ENCODE results near the gene MAFG. TPM values are rescaled to one million over a fixed set of nuclear protein-coding genes. Genes with fewer than 3 reads are reported as not detected.

MAFG gene
- total and polyA plus RNA-seq, 2 of the 13 experiments (the other 11 are each of a cell fraction or from before 2014, with no cell fraction given) = 14.5 to 20.0 TPM

DNA sequence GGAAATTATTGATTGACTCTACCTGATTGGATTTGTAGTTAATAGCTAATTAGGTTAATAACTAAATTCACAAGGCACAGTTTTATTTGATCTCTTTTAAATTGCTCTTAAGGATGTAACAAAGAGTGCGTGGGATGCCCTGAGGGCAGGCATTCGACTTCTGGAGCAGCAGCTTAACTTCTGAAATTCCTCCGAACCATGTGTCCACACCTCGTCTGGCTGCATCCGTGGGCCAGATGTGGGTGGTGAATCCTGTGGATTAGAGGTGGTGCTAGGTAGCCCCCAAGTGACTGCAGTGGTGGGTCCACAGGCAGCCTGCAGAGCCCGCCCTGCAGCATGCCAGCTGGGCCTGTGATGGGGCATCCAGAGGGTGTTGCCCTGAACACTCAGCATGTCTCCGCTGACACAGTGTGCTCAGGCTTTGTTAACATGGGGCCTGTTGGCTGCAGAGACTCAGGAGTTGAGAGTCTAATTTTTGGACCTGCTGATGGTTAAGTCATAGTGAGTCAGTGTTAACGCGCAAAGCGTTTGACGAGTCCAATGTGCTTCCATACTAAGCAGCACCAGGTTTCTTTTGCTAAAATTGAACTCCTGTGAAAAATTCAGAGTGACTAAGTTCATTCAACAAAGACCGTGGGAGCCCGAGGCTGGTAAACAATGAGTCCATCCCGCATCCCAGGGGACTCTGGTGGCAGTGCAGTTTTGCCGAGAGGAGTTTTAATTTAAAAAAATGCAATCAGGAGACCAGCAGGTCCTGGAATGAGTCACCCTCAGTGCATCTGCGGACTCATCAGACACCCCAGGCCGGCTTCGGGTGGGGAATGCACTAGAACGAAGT lies 29.3 kb downstream of the MAFG start:
- ATAC-seq = peak; percentile 0
- Histone ChIP-seq H3K9ac (ENCODE audit: insufficient read depth, low read depth, low read length) (no peak overlapping the region), H3K79me2 (ENCODE audit: insufficient read depth, low read length) (no peaks in the 10 kb centered on the region), H3K27me3 (ENCODE audit: control insufficient read depth in 1 of 2, insufficient read depth in 2 of 2, low read length in 2 of 2) (no peaks in the 10 kb centered on the region), H2AFZ (ENCODE audit: low read length) (no peak overlapping the region), H4K20me1 (ENCODE audit: insufficient read depth, low read length) (no peaks in the 10 kb centered on the region; the same call in 1 of the 2 replicates), H3K27ac (ENCODE audit: extremely low read length, insufficient read depth, low read length) (no peak overlapping the region), H3K4me2 (ENCODE audit: low read depth, low read length) (no peak overlapping the region), H3K36me3 (replicated peaks in 1 of 2; ENCODE audit: control insufficient read depth in 1 of 2, insufficient read depth in 2 of 2, low read length in 2 of 2) (peaks cover 17 to 35% of the 10 kb centered on the region in 2 experiments; a peak in 4 of 5 replicates), H3K4me3 (replicated peaks in 1 of 3; ENCODE audit: insufficient read depth in 1 of 3, low read depth in 2 of 3, low read length in 3 of 3) (no peak overlapping the region), H3K9me3 (ENCODE audit: low read length) (no peaks in the 10 kb centered on the region), H3K4me1 (ENCODE audit: insufficient read depth, low read length) (peaks cover 18% of the 10 kb centered on the region)
- WGBS (ENCODE audit: low lambda C conversion rate) = 84% methylated on average over 19 of the region's 19 CpGs
- peak; percentile 40; the same call in 1 of the 2 replicates for TF ChIP-seq RBFOX2 (IDR thresholded peaks at IDR 0.05; ENCODE audit: low read depth, low read length)
- peak in 1 of 2 experiments; percentile 11; a peak in 2 of 4 replicates for TF ChIP-seq POLR2A (IDR thresholded peaks at IDR 0.05; ENCODE audit: insufficient read depth in 1 of 2, low read depth in 2 of 2, low read length in 2 of 2)
- TF ChIP-seq SAFB2 (CRISPR knock-in tag; IDR thresholded peaks at IDR 0.05; ENCODE audit: borderline replicate concordance, low read depth) = no peak
- TF ChIP-seq, protein P1, sequence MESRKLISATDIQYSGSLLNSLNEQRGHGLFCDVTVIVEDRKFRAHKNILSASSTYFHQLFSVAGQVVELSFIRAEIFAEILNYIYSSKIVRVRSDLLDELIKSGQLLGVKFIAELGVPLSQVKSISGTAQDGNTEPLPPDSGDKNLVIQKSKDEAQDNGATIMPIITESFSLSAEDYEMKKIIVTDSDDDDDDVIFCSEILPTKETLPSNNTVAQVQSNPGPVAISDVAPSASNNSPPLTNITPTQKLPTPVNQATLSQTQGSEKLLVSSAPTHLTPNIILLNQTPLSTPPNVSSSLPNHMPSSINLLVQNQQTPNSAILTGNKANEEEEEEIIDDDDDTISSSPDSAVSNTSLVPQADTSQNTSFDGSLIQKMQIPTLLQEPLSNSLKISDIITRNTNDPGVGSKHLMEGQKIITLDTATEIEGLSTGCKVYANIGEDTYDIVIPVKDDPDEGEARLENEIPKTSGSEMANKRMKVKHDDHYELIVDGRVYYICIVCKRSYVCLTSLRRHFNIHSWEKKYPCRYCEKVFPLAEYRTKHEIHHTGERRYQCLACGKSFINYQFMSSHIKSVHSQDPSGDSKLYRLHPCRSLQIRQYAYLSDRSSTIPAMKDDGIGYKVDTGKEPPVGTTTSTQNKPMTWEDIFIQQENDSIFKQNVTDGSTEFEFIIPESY (CRISPR knock-in tag; IDR thresholded peaks at IDR 0.05) = 0 out of 2 replicates have a peak, but pooled peaks have one; percentile 28
- no peak for TF ChIP-seq HDAC6 (IDR thresholded peaks at IDR 0.05; ENCODE audit: low read depth, low read length)
- TF ChIP-seq AGO2 (optimal IDR thresholded peaks at IDR 0.05; ENCODE audit: low read depth, low read length) = peak; percentile 10
- no peak for DNase-seq (ENCODE audit: low spot score)
- POLR2A ChIA-PET = interaction anchor here (1.0 to 1.5 kb wide), 3 partner anchors 12 to 38 kb away, joined by 3 to 4 read pairs (median 3); no protein-coding TSS in a partner anchor
- intact Hi-C loops (cut with micrococcal nuclease; ENCODE audit: unreplicated experiment) = no loop called here
- no peak for FAIRE-seq
- BruUV-seq (replicated peaks) = no TSS peak
- in situ Hi-C loops (cut with HindIII; ENCODE audit: extremely low pct_ligation_motif_present, low pct_unique_long_range_greater_than_20kb) = no loop called here
- CTCF ChIA-PET (ENCODE audit: low intra/inter-chr PET ratio, low total read pairs) = no interaction called here

Measured in HepG2 (cell line).